ENCODE data around the gene DTD1.

- TF ChIP-seq PAX8 (CRISPR knock-in tag; IDR thresholded peaks at IDR 0.05; ENCODE audit: borderline replicate concordance) (no peak), ZBTB7A (CRISPR knock-in tag; IDR thresholded peaks at IDR 0.05) (no peak)
These were observed 206.6 kb downstream of the DTD1 start for GRCh38 chr20:18794428-18794787.
